Effector memory CD8-positive, alpha-beta T cell (primary cell): ENCODE data around the gene R3HDML.
"Not testable (repeated sequence)": the region's sequence is repeated elsewhere in the genome, so short reads cannot be mapped to it uniquely, and the experiment has no call there.

Experiments used
- ATAC-seq: fragments of 150-1000 bp; cut with Tn5 transposase; replicated peaks from 2 replicates; pipeline ENCODE4 v1.10.0; 2021; ENCODE audit warnings: mild to moderate bottlenecking, moderate library complexity
- DNase-seq, 3 experiments: peaks; one replicate each; pipeline ENCODE4 v3.0.0; 2021
- H3K27ac Mint-ChIP-seq, 2 donors: one replicate each; pipeline ENCODE4 v1.8.0; 2022; ENCODE audit warnings: mild to moderate bottlenecking in 2 of 2, mixed read lengths in 2 of 2, moderate library complexity in 2 of 2
- H3K27me3 Mint-ChIP-seq, 2 donors: one replicate each; pipeline ENCODE4 v1.8.0; 2022; ENCODE audit warnings: mixed read lengths in 2 of 2
- H3K36me3 Mint-ChIP-seq: one replicate; pipeline ENCODE4 v1.8.0; 2022; ENCODE audit warnings: mild to moderate bottlenecking, moderate library complexity, mixed read lengths; ENCODE audit not compliant: insufficient read depth
- H3K4me1 Mint-ChIP-seq, 2 donors: one replicate each; pipeline ENCODE4 v1.8.0; 2022; ENCODE audit warnings: low read depth in 2 of 2, mixed read lengths in 2 of 2
- H3K4me3 Mint-ChIP-seq, 2 donors: one replicate each; pipeline ENCODE4 v1.8.0; 2022; ENCODE audit warnings: mild to moderate bottlenecking in 2 of 2, mixed read lengths in 2 of 2, moderate library complexity in 2 of 2
- H3K9me3 Mint-ChIP-seq, 2 donors: one replicate each; pipeline ENCODE4 v1.8.0; 2022; ENCODE audit warnings: mixed read lengths in 2 of 2

The R3HDML gene

GRCh38 chr20:44309763-44310663 is 26.8 kb upstream of the R3HDML start:
- Mint-ChIP-seq H3K4me3 (peak overlapping the region; percentile 87 to 94), H3K9me3 (no peaks in the 10 kb centered on the region), H3K4me1 (peaks cover 20% of the 10 kb centered on the region in 2 donors), H3K27ac (peak overlapping the region; percentile 95 to 96), H3K27me3 (no peaks in the 10 kb centered on the region), H3K36me3 (peaks cover 19% of the 10 kb centered on the region)
- ATAC-seq (no peak), DNase-seq (no peak)

GRCh38 chr20:44310664-44311639 is 25.9 kb upstream of the R3HDML start, which contains the start of gene FITM2:
FITM2 (minus strand) TSS chr20:44311202; CDS start chr20:44311148, 54 bp downstream.
- peaks cover 20% of the 10 kb centered on the region in 2 donors for H3K4me1 Mint-ChIP-seq
- H3K27ac Mint-ChIP-seq, result peak within 1 kb of the TSS; percentile 95 to 96
- ATAC-seq (peak; percentile 89), DNase-seq (peak; percentile 96 to 98 (median 97))
- peaks cover 19% of the 10 kb centered on the region for H3K36me3 Mint-ChIP-seq
- no peaks in the 10 kb centered on the region for H3K9me3 Mint-ChIP-seq
- H3K27me3 Mint-ChIP-seq, result no peaks in the 10 kb centered on the region
- H3K4me3 Mint-ChIP-seq, result peak within 1 kb of the TSS; percentile 87 to 94

GRCh38 chr20:44314870-44315269 is 22.0 kb upstream of the R3HDML start:
- peaks cover 7 to 19% of the 10 kb centered on the region in 2 donors for H3K27me3 Mint-ChIP-seq
- no peak overlapping the region for H3K27ac Mint-ChIP-seq
- H3K36me3 Mint-ChIP-seq, result peaks cover 19% of the 10 kb centered on the region
- no peak overlapping the region for H3K4me3 Mint-ChIP-seq
- ATAC-seq, result no peak
- H3K4me1 Mint-ChIP-seq, result peaks cover 12 to 14% of the 10 kb centered on the region in 2 donors
- no peak for DNase-seq
- H3K9me3 Mint-ChIP-seq, result no peaks in the 10 kb centered on the region

- no peaks in the 10 kb centered on the region for H3K4me1 Mint-ChIP-seq
- no peaks in the 10 kb centered on the region for H3K36me3 Mint-ChIP-seq
- H3K9me3 Mint-ChIP-seq, result no peaks in the 10 kb centered on the region
- DNase-seq (no peak), ATAC-seq (no peak)
- H3K27me3 Mint-ChIP-seq, result peaks cover 15 to 27% of the 10 kb centered on the region in 2 donors
- no peak overlapping the region for H3K27ac Mint-ChIP-seq
- no peak overlapping the region for H3K4me3 Mint-ChIP-seq
Observed at GRCh38 chr20:44319839-44320422, 16.9 kb upstream of the R3HDML start.

DNA sequence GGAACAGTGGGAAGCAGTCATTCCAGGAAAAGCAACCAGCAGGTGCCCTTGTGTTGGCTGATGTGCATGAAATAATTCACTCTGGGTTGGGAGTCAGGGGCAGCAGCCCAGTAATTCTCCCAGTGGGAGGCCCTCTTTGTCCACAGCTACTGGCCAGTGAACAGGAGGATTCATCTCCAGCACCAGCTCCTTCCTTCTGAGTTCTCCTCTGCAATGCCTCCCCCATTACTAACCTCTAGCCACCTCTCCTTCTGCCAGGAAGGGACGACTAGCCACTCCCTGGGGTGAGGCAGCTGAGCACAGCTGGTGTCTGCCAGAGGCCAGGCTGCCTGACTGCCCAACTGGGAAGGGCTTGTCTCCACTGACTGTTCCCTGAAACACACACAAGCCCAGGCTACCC is 12.5 kb upstream of the R3HDML start:
- ATAC-seq (no peak), DNase-seq (no peak)
- Mint-ChIP-seq H3K36me3 (no peaks in the 10 kb centered on the region), H3K27me3 (peaks cover 25 to 33% of the 10 kb centered on the region in 2 donors), H3K4me3 (no peak overlapping the region), H3K4me1 (peaks cover 0 to 1% of the 10 kb centered on the region in 2 donors), H3K9me3 (no peaks in the 10 kb centered on the region), H3K27ac (no peak overlapping the region)

DNA sequence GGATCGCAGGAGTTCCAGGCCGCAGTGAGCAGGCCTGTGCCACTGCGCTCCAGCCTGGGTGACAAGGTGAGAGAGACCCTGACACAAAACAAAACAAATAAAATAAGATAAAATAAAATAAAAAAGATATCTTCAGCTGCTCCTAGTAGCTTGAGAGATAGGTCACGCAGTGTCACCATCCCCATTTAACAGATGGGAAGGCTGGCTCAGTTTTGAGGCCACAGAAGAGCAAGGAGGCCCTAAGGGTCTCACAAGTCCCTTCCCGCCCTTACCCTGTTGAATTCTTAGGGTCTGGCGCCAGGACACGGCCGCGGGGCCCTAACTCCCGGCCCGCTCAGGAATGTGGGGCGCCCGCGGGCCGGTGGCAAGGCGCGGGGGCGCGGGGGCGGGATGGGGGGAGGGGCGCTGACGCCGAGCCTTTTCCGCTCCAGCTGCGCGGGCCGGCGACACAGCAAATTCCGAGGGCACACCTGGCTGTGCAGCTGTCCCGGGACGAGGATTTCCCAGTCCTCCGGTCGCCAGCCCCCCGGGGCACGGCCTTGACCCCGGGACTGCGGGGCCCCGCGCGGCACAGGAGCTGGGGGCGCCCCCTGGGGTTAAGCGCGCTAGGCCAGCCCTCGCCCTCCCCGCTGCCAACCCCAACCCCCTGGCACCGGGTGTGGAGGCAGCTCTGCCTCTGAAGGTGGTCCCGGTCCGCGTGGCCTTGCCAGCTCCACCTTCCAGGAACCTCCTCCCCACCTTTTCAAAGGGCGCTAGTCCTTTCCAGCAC is 10.3 kb upstream of the R3HDML start:
- Mint-ChIP-seq H3K27ac (no peak overlapping the region), H3K4me3 (peak overlapping the region; percentile 43 to 67), H3K4me1 (peaks cover 0 to 1% of the 10 kb centered on the region in 2 donors), H3K9me3 (no peaks in the 10 kb centered on the region), H3K27me3 (peaks cover 32 to 44% of the 10 kb centered on the region in 2 donors), H3K36me3 (no peaks in the 10 kb centered on the region)
- ATAC-seq (peak; percentile 39), DNase-seq (no peak)

DNA sequence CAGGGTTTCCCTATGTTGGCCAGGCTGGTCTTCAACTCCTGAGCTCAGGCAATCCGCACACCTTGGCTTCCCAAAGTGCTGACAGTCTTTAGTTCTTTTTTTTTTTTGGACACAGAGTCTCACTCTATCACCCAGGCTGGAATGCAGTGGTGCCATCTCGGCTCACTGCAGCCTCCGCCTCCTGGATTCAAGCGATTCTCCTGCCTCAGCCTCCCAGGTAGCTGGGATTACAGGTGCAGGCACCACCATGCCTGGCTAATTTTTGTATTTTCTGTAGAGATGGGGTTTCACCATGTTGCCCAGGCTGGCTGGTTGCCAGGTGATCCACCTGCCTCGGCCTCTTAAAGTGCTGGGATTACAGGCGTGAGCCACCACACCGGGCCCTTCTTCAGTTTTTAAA is 9.1 kb upstream of the R3HDML start:
- not testable (repeated sequence) for DNase-seq, H3K9me3 Mint-ChIP-seq, H3K4me1 Mint-ChIP-seq, ATAC-seq, H3K36me3 Mint-ChIP-seq
- peak overlapping the region; percentile 25 to 57 for H3K4me3 Mint-ChIP-seq
- peaks cover 33 to 46% of the 10 kb centered on the region in 2 donors for H3K27me3 Mint-ChIP-seq
- peak overlapping the region in 1 of 2 donors; percentile 47 for H3K27ac Mint-ChIP-seq

- ATAC-seq (no peak), DNase-seq (no peak)
- H3K36me3 Mint-ChIP-seq, result no peaks in the 10 kb centered on the region
- H3K9me3 Mint-ChIP-seq, result no peaks in the 10 kb centered on the region
- peaks cover 0 to 1% of the 10 kb centered on the region in 2 donors for H3K4me1 Mint-ChIP-seq
- no peak overlapping the region for H3K27ac Mint-ChIP-seq
- H3K4me3 Mint-ChIP-seq, result no peak overlapping the region
- H3K27me3 Mint-ChIP-seq, result peaks cover 33 to 50% of the 10 kb centered on the region in 2 donors
Observed at GRCh38 chr20:44328428-44328827, 8.4 kb upstream of the R3HDML start.

DNA sequence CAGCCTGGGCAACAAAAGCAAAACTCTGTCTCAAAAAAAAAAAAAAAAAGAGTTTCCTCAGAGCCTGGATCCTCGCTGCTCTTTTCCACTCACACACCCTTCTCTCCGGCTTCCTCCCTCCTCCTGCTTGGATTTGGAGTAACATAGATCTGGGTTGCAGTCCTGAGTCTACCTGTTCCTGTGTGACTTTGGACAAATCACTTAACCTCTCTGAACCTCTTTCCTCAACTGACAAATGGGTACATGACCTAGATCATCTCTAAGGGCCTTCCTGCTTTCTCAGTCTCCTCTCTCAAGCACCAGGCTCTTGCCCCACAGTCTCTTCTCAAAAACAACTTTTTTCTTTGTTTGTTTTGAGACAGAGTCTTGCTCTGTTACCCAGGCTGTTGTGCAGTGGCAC is 5.6 kb upstream of the R3HDML start:
- ATAC-seq, result no peak
- H3K27me3 Mint-ChIP-seq, result peaks cover 40 to 70% of the 10 kb centered on the region in 2 donors
- H3K4me1 Mint-ChIP-seq, result peaks cover 0 to 1% of the 10 kb centered on the region in 2 donors
- H3K36me3 Mint-ChIP-seq, result peaks cover 3% of the 10 kb centered on the region
- no peak for DNase-seq
- no peak overlapping the region for H3K27ac Mint-ChIP-seq
- H3K9me3 Mint-ChIP-seq, result no peaks in the 10 kb centered on the region
- no peak overlapping the region for H3K4me3 Mint-ChIP-seq

GRCh38 chr20:44334306-44334705 is 2.5 kb upstream of the R3HDML start:
- H3K27ac Mint-ChIP-seq, result no peak overlapping the region

DNA sequence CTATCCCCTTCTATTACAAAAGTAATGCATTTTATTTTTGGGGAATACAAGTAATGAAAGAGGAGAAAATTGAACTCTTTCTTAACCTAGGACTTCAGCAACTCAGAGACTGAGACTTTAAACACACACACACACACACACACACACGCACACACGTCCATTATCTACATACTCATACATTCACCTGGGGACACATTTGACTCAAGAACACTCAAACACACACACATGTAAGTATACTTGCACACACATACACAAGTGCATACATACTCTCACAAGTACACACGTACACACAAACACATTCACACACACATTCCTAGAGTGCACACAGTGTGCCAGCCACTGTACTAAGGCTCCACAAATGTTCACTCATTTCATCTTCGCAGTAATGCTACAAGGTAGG is 2.1 kb upstream of the R3HDML start:
- DNase-seq (no peak), ATAC-seq (no peak)
- H3K27ac Mint-ChIP-seq, result no peak overlapping the region
- no peak overlapping the region for H3K4me3 Mint-ChIP-seq
- H3K27me3 Mint-ChIP-seq, result peaks cover 29 to 50% of the 10 kb centered on the region in 2 donors
- H3K4me1 Mint-ChIP-seq, result no peaks in the 10 kb centered on the region
- H3K9me3 Mint-ChIP-seq, result no peaks in the 10 kb centered on the region
- peaks cover 3% of the 10 kb centered on the region for H3K36me3 Mint-ChIP-seq

More at GRCh38 chr20:44334306-44334705, 2.5 kb upstream of the R3HDML start:
- no peaks in the 10 kb centered on the region for H3K4me1 Mint-ChIP-seq
- H3K4me3 Mint-ChIP-seq, result no peak overlapping the region
- no peaks in the 10 kb centered on the region for H3K9me3 Mint-ChIP-seq
- peaks cover 29 to 53% of the 10 kb centered on the region in 2 donors for H3K27me3 Mint-ChIP-seq
- ATAC-seq, result no peak
- no peak for DNase-seq
- peaks cover 3% of the 10 kb centered on the region for H3K36me3 Mint-ChIP-seq

GRCh38 chr20:44335675-44336074 is 1.2 kb upstream of the R3HDML start:
- Mint-ChIP-seq H3K9me3 (no peaks in the 10 kb centered on the region), H3K4me1 (no peaks in the 10 kb centered on the region), H3K36me3 (peaks cover 3% of the 10 kb centered on the region), H3K27ac (no peak overlapping the region), H3K4me3 (no peak overlapping the region), H3K27me3 (peaks cover 29 to 54% of the 10 kb centered on the region in 2 donors)
- ATAC-seq (no peak), DNase-seq (no peak)
